ENCODE data around the gene POLR3GL.

DNA sequence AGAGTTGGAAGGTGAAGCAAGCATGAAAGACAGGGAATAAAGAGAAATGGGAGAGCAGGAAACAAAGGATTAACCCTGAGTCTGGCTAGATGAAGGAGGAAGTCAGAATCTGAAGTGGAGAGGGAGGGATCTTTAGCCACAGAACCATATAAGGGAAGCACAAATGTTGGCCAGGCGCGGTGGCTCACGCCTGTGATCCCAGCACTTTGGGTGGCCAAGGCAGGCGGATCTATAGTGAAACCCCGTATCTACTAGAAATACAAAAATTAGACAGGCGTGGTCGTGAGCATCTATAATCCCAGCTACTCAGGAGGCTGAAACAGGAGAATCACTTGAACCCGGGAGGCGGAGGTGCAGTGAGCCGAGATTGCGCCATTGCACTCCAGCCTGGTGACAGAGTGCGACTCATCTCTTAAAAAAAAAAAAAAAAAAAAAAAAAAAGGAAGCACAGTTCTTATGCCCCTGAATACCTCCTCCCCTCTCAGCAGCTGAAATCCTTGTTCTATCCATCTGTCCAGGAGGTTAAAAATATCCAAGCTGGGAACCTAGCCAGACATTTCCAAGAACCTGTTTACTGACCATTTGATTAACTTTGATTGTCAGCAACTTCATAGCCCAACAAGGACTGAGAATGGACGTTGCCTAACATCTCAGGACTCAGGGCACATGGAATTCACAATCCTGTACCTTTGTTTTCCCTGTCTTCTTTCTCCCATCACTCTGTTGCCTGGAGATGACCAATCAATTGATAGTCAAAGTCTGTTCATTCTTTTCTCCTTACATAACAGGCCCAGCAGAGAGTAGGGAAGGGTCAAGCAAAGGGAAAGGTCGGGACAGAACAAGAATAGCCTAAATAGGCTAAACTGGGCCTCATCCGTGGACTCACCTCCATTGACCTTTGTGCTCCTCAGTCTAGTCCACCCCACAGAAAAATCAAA, 21.3 kb downstream of the POLR3GL start:
- TF ChIP-seq SUZ12 (IDR thresholded peaks at IDR 0.05; ENCODE audit: extremely low read depth, insufficient read depth, insufficient read length) (no peak), YY1 (IDR thresholded peaks at IDR 0.05; ENCODE audit: insufficient read depth, insufficient read length) (no peak), ZNF274 (IDR thresholded peaks at IDR 0.05; ENCODE audit: low read depth, low read length) (no peak)
